IMR-90 (cell line): ENCODE measurements around the gene PCDHB6. TPM values are rescaled to one million over a fixed set of nuclear protein-coding genes. Genes with fewer than 3 reads are reported as not detected.
"Not testable (repeated sequence)": the region's sequence is repeated elsewhere in the genome, so short reads cannot be mapped to it uniquely, and the experiment has no call there.

Experiments used
- ATAC-seq: fragments of 200-7000 bp; cut with Tn5 transposase; 2 replicates; pipeline ENCODE4 v1.9.1; 2020; ENCODE audit warnings: low read depth, mild to moderate bottlenecking, moderate library complexity
- BruUV-seq: library from RNA; stranded (reverse); fragments of 400-500 nt; replicated peaks from 2 replicates; lab custom pipeline; 2021; lab: Mats Ljungman, UMichigan
- CTCF ChIA-PET: fragments of 300-600 bp; formaldehyde crosslinking; extraction: SDS; loops from one replicate; lab custom pipeline; 2021; ENCODE audit warnings: antibody characterized with exemption; lab: Yijun Ruan, JAX
- POLR2A ChIA-PET: fragments of 300-600 bp; sonication (Branson Sonifier 250); formaldehyde crosslinking; loops from one replicate; lab custom pipeline; 2022; ENCODE audit warnings: antibody characterized with exemption; ENCODE audit not compliant: unreplicated experiment; lab: Charles Lee
- DNase-seq: peaks from one replicate; pipeline ENCODE4 v3.0.0; 2013
- H2AFZ ChIP-seq: replicated peaks from 2 replicates; pipeline ENCODE3; 2013; ENCODE audit warnings: low read length, mild to moderate bottlenecking; ENCODE audit not compliant: poor library complexity
- H2AK5ac ChIP-seq: 2 replicates; pipeline ENCODE4 v1.6.1; 2013; ENCODE audit warnings: low read depth, low read length, inconsistent platforms
- H2AK9ac ChIP-seq: replicated peaks from 2 replicates; pipeline ENCODE3; 2013; ENCODE audit warnings: mild to moderate bottlenecking, low read depth, low read length, moderate library complexity; ENCODE audit not compliant: poor library complexity
- H2BK120ac ChIP-seq: 2 replicates; pipeline ENCODE4 v1.6.1; 2013; ENCODE audit warnings: low read depth, low read length, inconsistent platforms
- H2BK15ac ChIP-seq: 3 replicates; pipeline ENCODE4 v1.6.1; 2013; ENCODE audit warnings: low read depth, low read length, inconsistent platforms
- H2BK20ac ChIP-seq: 2 replicates; pipeline ENCODE4 v1.6.1; 2013; ENCODE audit warnings: low read depth, mild to moderate bottlenecking, inconsistent platforms, low read length, moderate library complexity
- H2BK5ac ChIP-seq: 2 replicates; pipeline ENCODE4 v1.6.1; 2013; ENCODE audit warnings: mild to moderate bottlenecking, low read depth, low read length, inconsistent platforms; ENCODE audit not compliant: poor library complexity, severe bottlenecking
- H3K14ac ChIP-seq: replicated peaks from 2 replicates; pipeline ENCODE4 v1.6.1; 2013; ENCODE audit warnings: low read depth, low read length, inconsistent platforms
- H3K18ac ChIP-seq: 2 replicates; pipeline ENCODE4 v1.6.1; 2013; ENCODE audit warnings: low read depth, low read length, control low read depth
- H3K23ac ChIP-seq: 2 replicates; pipeline ENCODE4 v1.6.1; 2013; ENCODE audit warnings: low read depth, low read length, inconsistent platforms
- H3K27ac ChIP-seq: 2 replicates; pipeline ENCODE4 v1.5.1; 2013; ENCODE audit warnings: mild to moderate bottlenecking, control low read depth, low read length; ENCODE audit not compliant: insufficient read depth
- H3K27me3 ChIP-seq: 2 replicates; pipeline ENCODE4 v1.6.1; 2013; ENCODE audit warnings: low read length; ENCODE audit not compliant: control insufficient read depth, insufficient read depth
- H3K36me3 ChIP-seq: 2 replicates; pipeline ENCODE4 v1.6.1; 2013; ENCODE audit warnings: low read length, mixed read lengths; ENCODE audit not compliant: control insufficient read depth, insufficient read depth
- H3K4ac ChIP-seq: 2 replicates; pipeline ENCODE4 v1.6.1; 2013; ENCODE audit warnings: low read depth, low read length, inconsistent platforms
- H3K4me1 ChIP-seq: 2 replicates; pipeline ENCODE4 v1.6.1; 2013; ENCODE audit warnings: low read length, mixed read lengths; ENCODE audit not compliant: control insufficient read depth, insufficient read depth
- H3K4me2 ChIP-seq: 2 replicates; pipeline ENCODE4 v1.6.1; 2013; ENCODE audit warnings: low read depth, mild to moderate bottlenecking, control low read depth, low read length, moderate library complexity
- H3K4me3 ChIP-seq: 2 replicates; pipeline ENCODE4 v1.5.1; 2013; ENCODE audit warnings: low read depth, mild to moderate bottlenecking, control low read depth, low read length, moderate library complexity; ENCODE audit not compliant: insufficient read depth
- H3K56ac ChIP-seq: 2 replicates; pipeline ENCODE4 v1.6.1; 2013; ENCODE audit warnings: low read length, inconsistent platforms; ENCODE audit not compliant: insufficient read depth; ENCODE audit errors: extremely low read depth
- H3K79me1 ChIP-seq, 2 experiments: 2 replicates each; pipeline ENCODE4 v1.6.1; 2013; ENCODE audit warnings: low read length in 2 of 2, inconsistent platforms in 1 of 2, low read depth in 1 of 2
- H3K9ac ChIP-seq: 2 replicates; pipeline ENCODE4 v1.6.1; 2013; ENCODE audit warnings: low read depth, low read length, control low read depth
- H3K9me1 ChIP-seq: 2 replicates; pipeline ENCODE4 v1.6.1; 2013; ENCODE audit warnings: low read length, inconsistent platforms; ENCODE audit not compliant: insufficient read depth
- H3K9me3 ChIP-seq: 2 replicates; pipeline ENCODE4 v1.6.1; 2013; ENCODE audit warnings: low read length; ENCODE audit not compliant: control insufficient read depth, insufficient read depth
- H4K20me1 ChIP-seq: 2 replicates; pipeline ENCODE4 v1.6.1; 2013; ENCODE audit warnings: low read length, inconsistent platforms; ENCODE audit not compliant: insufficient read depth
- H4K5ac ChIP-seq: 2 replicates; pipeline ENCODE4 v1.6.1; 2013; ENCODE audit warnings: mild to moderate bottlenecking, low read depth, low read length, control low read depth
- H4K8ac ChIP-seq, 2 experiments: 2 replicates each; pipeline ENCODE4 v1.6.1; 2013; ENCODE audit warnings: low read depth in 2 of 2, low read length in 2 of 2, control low read depth in 1 of 2, inconsistent platforms in 1 of 2
- H4K91ac ChIP-seq: 2 replicates; pipeline ENCODE4 v1.6.1; 2013; ENCODE audit warnings: low read depth, low read length, inconsistent platforms; ENCODE audit not compliant: insufficient read depth
- RCOR1 ChIP-seq: IDR thresholded peaks from 2 replicates; pipeline ENCODE4 v1.6.1; 2012; ENCODE audit warnings: mild to moderate bottlenecking, low read length, improper control_type of control experiment; ENCODE audit not compliant: insufficient replicate concordance
- WGBS, 2 experiments: methylation state at CpG; one replicate each; pipeline versions ENCODE4 v1.1.5 to v1.1.7; 2013; ENCODE audit warnings: missing lambda C conversion rate in 2 of 2; ENCODE audit not compliant: insufficient read length in 1 of 2; ENCODE audit errors: extremely low coverage in 2 of 2; 5-methylcytosine and 5-hydroxymethylcytosine counted together
- dilution Hi-C: fragments of 300-500 bp; cut with HindIII; formaldehyde crosslinking; loops from one replicate; pipeline ENCODE4 v1.14.3; 2018; ENCODE audit warnings: low sequenced_read_pairs; ENCODE audit not compliant: unreplicated experiment
- in situ Hi-C: fragments of 300-500 bp; cut with MboI; formaldehyde crosslinking; loops from 3 replicates; pipeline ENCODE4 v1.14.3; 2019; ENCODE audit warnings: low sequenced_read_pairs, inconsistent platforms, mixed read lengths
- intact Hi-C: fragments of 100-400 bp; cut with micrococcal nuclease; formaldehyde crosslinking; loops from 2 replicates; pipeline ENCODE4 v1.10.0; 2022
- polyA plus RNA-seq, 3 experiments: library from polyadenylated mRNA; depleted of rRNA; stranded (reverse); fragments of >200 nt; gene quantifications; 2 replicates each; pipeline ENCODE4 v1.2.3, GENCODE V29; 2012; ENCODE audit warnings: low replicate concordance in 1 of 3
- total RNA-seq: library from RNA; depleted of rRNA; stranded (reverse); fragments of >200 nt; gene quantifications from 2 replicates; pipeline ENCODE4 v1.2.3, GENCODE V29; 2012

PCDHB6 gene
- total and polyA plus RNA-seq, 2 of the 4 experiments (the other 2 are of a cell fraction), result under 0.01 to 0.07 TPM

GRCh38 chr5:141155540-141156374 is 5.9 kb downstream of the PCDHB6 start (continued):
- TF ChIP-seq RCOR1, result no peak

- H3K4me3 ChIP-seq, DNase-seq, H3K79me1 ChIP-seq, H4K20me1 ChIP-seq, H3K36me3 ChIP-seq, H3K4me2 ChIP-seq, H3K18ac ChIP-seq, H4K91ac ChIP-seq, H2AFZ ChIP-seq, H3K9me1 ChIP-seq, POLR2A ChIA-PET, H4K5ac ChIP-seq, H2BK15ac ChIP-seq, H2BK120ac ChIP-seq, H3K4ac ChIP-seq, H3K14ac ChIP-seq, CTCF ChIA-PET, in situ Hi-C loops, H3K23ac ChIP-seq, H3K27ac ChIP-seq, H3K4me1 ChIP-seq, H2BK20ac ChIP-seq, dilution Hi-C loops, H3K56ac ChIP-seq, H3K27me3 ChIP-seq, intact Hi-C loops, ATAC-seq, BruUV-seq, H3K9ac ChIP-seq, H2AK5ac ChIP-seq, H4K8ac ChIP-seq, H3K9me3 ChIP-seq, H2AK9ac ChIP-seq, H2BK5ac ChIP-seq: not testable (repeated sequence)
- 27% methylated on average over 3 of the region's 38 CpGs; no CpG with 5 or more reads in 1 of the 2 experiments for WGBS, 2 experiments
Measured at GRCh38 chr5:141157356-141157755, 7.5 kb downstream of the PCDHB6 start.

DNA sequence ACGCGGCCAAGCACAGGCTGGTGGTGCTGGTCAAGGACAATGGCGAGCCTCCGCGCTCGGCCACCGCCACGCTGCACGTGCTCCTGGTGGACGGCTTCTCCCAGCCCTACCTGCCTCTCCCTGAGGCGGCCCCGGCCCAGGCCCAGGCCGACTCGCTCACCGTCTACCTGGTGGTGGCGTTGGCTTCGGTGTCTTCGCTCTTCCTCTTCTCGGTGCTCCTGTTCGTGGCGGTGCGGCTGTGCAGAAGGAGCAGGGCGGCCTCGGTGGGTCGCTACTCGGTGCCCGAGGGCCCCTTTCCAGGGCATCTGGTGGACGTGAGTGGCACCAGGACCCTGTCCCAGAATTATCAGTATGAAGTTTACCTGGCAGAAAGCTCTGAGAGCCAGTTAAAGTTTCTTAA is 8.0 kb downstream of the PCDHB6 start:
- H3K14ac ChIP-seq, H3K23ac ChIP-seq, H4K20me1 ChIP-seq, H3K9me1 ChIP-seq, in situ Hi-C loops, H2BK5ac ChIP-seq, BruUV-seq, H2BK120ac ChIP-seq, H3K27me3 ChIP-seq, DNase-seq, H3K4me1 ChIP-seq, H3K18ac ChIP-seq, H2BK20ac ChIP-seq, intact Hi-C loops, H3K79me1 ChIP-seq, H4K5ac ChIP-seq, H3K4ac ChIP-seq, H3K27ac ChIP-seq, ATAC-seq, H4K8ac ChIP-seq, H3K56ac ChIP-seq, H2AK9ac ChIP-seq, H4K91ac ChIP-seq, CTCF ChIA-PET, H3K36me3 ChIP-seq, H2BK15ac ChIP-seq, H3K4me2 ChIP-seq, POLR2A ChIA-PET, H2AK5ac ChIP-seq, H3K4me3 ChIP-seq, dilution Hi-C loops, H2AFZ ChIP-seq, H3K9me3 ChIP-seq, H3K9ac ChIP-seq: not testable (repeated sequence)
- 28% methylated on average over 5 of the region's 28 CpGs; no CpG with 5 or more reads in 1 of the 2 experiments for WGBS, 2 experiments
